Stimulated activated CD4-positive, alpha-beta T cell treated with anti-CD3 and anti-CD28 coated beads, Interleukin-12 subunit alpha, Interleukin-12 subunit beta, amount 100 ng/mL, for 48 hours (primary cell): ENCODE results near the gene ME1.
"Not testable (repeated sequence)": the region's sequence is repeated elsewhere in the genome, so short reads cannot be mapped to it uniquely, and the experiment has no call there.

Experiments used
- DNase-seq, 3 donors: peaks; one replicate each; pipeline ENCODE4 v3.0.0-alpha.2; 2020; ENCODE audit warnings: low read depth in 2 of 3, low spot score in 1 of 3

The ME1 gene

DNA sequence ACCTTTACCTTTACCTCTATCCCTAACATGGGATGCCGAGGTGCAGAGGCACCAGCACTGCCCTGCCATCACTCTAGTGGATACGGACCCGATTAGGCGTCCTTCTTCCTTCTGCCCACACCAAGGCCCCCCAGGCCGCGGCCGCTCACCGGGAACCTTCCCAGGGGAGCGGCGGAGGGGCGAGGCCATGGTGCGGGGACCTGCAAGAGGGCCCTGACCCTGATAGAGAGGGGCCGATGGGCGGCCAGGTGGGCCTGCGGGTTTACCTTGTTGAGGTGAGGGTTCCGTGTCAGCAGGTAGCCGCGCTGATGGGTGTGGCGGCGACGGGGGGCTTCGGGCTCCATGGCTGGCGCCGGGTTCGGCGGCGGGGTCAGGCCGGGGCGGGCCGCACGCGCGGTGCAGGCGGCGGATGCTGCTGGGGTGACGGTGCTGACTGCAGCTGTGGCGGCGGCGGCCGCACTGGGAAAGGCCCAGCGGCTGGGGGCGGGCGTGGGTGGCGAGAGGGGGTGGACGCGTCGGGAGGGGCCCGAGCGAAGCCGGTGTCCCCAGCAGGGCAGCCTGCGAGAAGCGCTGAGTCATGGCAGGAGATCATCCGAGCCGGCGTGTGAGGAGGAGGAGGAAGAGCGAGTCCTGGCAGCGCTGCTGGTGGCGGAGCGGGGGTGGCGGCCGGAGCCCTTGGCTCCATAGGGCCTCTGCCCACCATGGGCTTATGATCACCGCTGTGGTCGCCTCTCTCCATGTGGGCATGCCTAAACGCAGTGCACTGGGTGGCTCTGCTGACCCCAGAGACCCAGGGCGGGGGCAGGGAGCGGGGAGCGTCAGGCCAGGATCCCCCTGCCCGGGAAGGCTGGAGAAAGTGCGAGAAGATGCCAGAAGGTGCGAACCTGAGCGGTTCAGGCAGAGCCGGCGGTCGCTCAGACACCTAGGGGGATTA is at the start of gene ME1:
Gene ME1 (minus strand): TSS at position 441 of the 934 bp plus-strand sequence. CDS start 97 bp downstream, at position 344.
- peak in 2 of 3 donors; percentile 3 to 7 for DNase-seq

DNA sequence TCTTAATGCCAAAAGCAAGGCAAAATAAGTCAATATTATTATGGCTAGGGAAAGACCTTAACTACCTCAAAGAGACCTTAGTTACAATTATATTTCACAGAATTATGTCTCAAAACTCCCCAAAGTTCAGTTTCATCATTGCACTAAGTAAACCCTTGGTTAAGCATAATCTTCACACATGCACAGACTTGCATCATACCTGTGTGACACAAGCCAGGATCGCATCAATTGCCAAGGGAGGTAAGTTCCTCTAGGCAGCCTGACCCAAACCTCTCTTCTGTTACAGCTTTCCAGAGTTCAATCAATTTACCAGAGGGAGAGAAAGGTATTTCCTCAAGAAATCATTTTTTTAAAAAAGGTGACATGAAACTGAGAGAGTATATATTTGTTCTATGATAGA is 49.6 kb upstream of the ME1 start:
- no peak for DNase-seq

DNA sequence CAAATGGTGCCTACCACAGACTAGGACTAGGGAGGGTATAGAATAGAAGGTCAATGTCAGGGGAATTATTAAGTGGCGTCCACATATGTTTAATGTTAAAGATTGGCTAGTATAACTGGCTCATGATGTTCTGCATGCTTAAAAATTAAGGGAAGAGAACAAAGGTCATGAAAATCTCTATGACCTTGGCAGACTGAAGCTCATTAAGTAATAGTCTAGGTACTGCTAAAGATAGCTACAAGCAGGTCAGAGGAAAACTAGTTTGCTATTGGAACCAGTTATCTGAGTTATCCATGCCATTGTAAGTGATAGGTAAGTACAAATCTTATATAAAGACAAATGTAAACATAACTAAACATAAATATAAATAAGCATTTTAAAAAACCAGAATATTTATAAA is 48.5 kb upstream of the ME1 start:
- no peak for DNase-seq

DNA sequence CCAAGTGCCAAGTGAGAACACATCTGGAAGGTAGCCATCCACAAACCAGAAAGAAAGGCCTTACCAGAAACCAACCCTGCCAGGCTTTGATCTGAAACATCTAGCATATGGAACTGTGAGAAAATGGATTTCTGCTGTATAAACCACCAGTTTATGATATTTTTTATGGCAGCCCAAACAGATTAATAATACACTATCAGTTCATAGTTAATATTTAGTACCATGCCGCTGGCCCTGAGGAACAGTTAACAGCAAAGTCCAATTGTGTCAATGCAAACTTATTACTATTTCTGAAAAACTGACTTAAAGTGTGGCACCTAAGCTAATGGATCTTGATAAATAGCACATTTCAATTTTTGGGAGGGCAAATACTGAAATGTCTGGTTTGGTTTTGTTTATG is 46.1 kb upstream of the ME1 start:
- DNase-seq: no peak

DNA sequence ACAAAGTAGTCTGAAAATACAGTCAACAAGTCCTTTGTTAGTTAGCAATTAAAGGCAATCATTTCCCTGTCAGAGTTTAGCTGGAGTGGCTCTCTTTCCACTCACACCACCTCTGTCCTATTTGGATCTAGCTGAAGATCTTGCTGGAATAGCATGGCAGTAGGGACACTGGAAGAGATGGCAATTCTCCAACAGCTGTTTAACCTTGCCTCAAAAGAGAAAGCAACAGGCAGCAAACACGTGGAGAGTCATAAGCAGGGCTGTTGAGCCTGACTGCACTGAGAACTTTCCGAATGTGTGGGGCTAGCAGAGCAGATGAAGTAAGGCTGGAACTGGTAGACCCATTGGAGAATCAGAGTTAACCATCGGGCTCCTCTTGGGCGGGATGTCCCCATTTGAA is 43.5 kb upstream of the ME1 start:
- no peak for DNase-seq

DNA sequence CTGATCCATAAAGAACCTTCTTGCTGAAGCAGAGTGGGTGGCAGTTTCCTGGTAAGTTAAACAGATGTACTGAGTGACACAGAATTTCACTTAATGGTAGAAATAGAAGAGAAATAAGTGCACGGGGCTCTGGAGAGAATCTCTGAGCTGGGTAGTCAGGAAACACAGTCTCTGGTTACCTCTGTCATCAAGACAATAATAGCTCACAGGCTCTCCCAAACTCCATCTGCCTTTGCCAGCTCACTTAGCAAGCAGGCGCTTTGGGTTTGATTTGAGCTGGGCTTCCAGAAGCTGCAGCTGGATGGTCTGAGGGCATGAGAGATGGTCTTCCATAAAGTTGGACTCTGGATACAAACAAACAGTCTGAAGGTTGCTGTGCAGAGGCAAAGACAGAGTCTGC is 41.9 kb upstream of the ME1 start:
- no peak for DNase-seq

DNA sequence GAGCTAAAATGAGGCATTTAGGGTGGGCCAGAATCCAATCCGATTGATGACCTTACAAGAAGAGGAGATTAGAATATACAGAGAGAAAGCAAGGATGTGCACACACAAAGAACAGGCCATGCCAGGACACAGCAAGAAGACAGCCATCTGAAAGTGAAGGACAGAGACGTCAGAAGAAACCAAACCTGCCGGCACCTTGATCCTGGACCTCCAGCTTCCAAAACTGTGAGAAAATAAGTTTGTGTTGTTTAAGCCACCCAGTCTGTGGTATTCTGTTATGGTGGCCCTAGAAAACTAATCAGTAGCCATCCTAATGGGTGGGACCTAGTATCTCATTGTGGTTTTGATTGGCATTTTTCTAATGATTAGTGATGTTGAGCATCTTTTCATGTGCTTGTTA is 39.7 kb upstream of the ME1 start:
- no peak for DNase-seq

DNA sequence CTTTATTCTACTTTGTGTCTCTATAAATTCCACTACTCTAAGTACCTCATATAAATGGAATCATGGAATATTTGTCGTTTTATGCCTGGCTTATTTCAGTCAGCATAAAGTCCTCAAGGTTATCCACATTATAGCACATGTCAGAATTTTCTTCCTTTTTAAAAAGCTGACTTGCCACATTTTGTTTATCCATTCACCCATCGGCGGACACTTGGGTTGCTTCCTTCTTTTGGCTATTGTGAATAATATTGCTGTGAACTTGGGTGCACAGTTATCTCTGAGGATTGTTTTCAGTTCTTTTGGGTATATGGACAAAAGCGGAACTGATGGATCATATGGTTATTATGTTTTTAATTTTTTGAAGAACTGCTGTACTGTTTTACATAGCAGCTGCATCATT is 39.1 kb upstream of the ME1 start:
- no peak for DNase-seq

DNA sequence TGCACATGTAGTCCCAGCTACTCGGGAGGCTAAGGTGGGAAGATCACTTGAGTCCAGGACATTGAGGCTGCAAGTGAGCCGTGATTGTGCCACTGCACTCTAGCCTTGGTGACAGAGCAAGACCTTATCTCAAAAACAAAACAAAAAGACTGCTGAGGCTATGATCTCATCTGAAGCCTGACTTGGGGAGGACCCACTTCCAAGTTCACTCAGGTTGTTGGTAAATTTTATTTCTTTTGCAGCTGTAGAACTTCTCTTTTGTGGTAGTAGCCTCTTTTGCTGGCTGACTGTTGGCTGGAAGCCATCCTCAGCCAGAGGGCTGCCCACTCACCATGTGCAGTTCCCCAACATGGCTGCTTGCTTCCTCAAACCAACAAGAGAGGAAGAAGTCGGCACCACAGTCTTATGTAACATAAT is 36.8 kb upstream of the ME1 start:
- DNase-seq: no peak

DNA sequence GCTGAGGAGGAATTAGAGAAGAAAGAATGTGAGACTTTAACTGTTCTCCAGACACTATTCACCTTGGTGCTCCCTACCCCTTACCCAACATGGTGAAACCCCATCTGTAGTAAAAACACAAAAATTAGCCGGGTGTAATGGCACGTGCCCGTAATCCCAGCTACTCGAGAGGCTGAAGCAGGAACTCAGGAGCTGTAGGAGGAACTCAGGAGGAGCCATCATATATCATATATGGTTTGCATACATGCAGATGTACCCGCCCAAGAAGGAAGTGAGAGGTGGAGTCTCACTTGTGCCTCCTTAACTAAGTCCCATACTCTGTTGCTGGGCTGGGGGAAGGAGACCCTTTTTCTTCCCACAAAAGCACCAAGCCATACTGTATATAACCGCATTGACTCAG is 35.5 kb upstream of the ME1 start:
- DNase-seq: no peak

DNA sequence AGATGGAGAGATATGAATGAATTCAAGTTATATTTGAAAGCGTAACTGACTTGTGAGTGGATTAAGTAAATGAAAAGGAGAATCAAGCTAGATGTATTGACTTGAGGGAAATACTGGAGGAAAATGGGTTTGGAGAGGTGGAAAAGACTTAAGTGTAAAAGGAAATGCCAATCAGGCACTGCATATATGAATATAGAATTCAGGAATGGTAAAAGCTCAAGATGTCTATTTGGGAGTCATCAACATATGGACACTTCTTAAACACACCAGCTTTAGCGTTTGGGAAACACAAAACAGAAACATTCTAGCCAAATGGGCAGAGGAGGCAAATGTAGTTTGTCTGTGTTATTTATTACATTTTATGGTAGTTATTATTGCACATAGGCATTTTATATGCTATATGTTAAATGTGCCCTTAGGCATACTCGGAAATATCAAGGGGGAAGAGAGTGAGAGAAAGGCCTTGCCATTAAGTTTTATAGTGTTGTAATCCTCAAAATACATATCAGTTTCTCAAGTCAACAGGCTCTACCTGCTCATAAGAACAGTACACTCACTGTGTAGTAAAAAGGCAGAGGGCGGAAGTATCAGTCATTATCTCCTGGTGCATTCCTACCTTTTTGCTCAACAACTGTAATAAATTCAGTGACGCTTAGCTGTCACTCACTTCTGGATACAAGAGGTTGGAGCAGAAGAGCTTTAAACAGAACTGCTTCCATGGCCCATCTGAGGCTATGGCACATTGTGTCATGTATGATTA is 33.7 kb upstream of the ME1 start:
- DNase-seq: no peak

DNA sequence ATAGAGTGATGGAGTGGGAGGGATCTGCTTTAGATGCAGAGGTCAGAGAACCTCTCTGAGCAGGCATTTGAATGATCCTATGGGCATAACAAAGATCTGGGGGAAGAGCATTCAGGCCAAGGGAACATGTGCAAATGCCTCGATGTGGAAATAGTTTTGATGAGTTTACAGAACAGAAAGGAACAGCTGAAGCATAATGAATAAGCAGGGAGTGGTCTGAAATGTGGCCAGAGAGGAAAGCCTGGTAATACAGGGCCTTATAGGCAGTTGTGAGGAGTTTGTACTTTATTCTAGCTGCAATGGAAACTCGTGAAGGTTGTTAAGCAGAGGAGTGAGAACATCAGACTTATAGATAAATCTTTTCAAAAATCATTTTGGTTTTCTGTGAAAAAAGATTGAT is 33.0 kb upstream of the ME1 start:
- no peak for DNase-seq

DNA sequence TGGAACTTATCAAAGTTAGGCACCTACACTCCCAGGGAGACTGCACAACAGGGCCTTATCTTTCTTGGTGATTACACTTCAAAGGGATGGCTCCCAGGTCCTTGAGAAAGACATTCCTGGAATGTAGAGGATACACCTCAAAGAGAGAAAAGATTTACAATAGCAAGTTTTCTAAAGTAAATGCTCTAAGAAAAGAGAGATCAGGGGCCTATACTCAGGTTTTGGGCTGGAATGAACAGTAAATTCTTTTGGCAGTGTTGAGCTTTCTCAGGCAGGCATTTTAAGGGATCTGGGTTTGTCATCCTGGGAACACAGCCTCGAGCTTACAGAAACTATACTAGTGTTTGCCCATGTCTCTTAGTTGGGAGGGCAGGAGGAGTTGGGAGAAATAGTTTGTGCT is 31.7 kb upstream of the ME1 start:
- no peak for DNase-seq

DNA sequence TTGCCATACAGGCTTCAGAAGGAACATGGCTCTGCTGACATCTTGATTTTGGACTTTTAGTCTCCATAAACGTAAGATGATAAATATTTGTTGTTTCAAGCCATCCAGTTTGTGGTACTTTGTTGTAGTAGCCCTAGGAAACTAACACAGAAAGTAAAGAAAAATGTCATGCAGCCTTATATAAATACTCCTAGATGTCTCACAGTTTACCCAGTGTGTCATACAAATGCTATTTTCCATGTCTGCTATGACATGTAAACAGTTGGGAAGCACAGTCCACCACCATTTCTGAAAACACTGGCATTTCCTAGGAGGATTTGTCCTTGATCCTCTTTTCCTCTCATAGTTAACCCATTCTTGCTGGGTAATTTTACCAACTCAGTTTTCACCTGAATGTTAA is 30.6 kb upstream of the ME1 start:
- no peak for DNase-seq

DNA sequence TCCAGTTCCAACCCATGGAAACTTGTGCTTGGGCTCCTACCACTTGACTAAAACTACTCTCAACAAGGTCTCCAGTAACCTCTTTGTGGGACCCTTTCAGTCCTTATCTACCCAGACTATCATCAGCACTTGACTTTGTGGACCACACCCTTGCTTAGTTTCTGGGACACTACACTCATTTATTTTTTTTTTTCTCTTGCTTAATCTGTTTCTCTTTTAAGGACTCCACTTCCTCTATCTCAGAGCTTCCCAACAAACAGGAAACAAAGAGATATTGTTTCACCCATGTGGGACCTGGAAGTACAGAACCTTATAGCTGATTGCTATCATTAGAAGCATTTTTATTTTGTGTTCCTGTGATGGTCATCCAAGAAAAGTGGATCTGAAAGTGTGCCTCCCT is 28.8 kb upstream of the ME1 start:
- DNase-seq: no peak

DNA sequence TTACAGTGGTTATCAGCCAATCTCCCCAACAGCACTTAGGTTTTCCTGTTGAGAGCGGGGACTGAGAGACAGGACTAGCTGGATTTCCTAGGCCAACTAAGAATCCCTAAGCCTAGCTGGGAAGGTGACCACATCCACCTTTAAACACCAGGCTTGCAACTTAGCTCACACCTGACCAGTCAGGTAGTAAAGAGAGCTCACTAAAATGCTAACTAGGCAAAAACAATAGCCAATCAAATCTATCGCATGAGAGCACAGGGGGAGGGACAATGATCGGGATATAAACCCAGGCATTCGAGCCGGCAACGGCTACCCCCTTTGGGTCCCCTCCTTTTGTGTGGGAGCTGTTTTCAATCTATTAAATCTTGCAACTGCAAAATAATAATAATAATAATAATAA is 19.2 kb upstream of the ME1 start:
- DNase-seq: not testable (repeated sequence)

DNA sequence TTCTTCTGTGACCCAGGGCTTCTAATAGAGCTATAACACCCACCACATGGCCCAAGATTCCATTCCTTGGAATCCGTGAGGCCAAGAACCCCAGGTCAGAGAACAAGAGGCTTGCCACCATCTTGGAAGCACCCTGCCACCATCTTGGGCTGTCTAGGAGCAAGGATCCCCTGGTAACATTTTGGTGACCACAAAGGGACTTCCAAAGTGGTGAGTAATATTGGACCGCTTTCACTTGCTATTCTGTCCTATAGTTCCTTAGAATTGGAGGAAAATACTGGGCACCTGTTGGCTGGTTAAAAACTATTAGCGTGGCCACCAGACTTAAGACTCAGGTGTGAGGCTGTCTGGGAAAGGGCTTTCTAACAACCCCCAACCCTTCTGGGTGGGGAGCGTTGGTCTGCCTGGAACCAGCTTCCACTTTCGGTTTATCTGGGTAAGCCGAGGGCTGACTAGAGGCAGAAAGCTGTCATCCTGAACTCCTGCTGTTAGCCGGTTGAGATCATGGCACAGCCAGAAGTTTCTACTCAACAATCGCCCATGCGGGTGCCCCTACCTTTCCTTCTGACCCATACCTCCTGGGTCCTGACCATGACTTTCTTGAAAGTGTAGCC is 13.3 kb upstream of the ME1 start:
- DNase-seq: not testable (repeated sequence)

DNA sequence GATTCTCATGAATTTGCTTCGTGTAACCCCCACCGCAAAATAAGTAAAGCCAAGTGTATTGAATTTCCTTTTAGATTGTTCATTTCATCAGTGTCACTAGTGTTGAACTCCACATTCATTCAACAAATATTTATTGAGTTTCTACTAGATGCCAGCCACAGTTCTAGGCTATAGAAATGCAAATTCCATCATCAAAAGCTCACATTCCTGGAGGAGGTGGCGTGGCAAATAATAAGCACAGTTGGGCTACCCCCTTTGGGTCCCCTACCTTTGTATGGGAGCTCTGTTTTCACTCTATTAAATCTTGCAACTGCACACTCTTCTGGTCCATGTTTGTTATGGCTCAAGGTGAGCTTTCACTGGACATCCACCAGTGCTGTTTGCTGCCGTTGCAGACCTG is 12.7 kb upstream of the ME1 start:
- no peak for DNase-seq

DNA sequence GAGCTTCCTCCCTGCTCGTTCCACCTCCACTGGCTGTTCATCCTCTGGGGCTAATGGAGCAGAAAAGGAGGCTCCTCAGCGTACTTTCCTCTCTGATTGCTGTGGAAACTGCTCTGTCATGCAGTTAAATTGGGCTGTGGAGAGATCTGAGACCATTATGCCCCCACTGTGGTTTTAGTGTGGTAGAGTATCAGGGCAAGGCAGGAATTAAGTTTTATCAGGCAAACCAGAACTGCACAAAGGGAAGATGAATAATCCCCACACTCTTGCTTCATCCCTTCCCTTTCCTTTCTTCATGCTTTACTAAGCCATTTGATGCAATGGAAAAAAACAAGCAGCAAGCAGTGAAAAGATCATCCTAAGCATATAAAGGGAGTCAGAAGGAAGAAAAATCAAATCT is 11.9 kb upstream of the ME1 start:
- no peak for DNase-seq

DNA sequence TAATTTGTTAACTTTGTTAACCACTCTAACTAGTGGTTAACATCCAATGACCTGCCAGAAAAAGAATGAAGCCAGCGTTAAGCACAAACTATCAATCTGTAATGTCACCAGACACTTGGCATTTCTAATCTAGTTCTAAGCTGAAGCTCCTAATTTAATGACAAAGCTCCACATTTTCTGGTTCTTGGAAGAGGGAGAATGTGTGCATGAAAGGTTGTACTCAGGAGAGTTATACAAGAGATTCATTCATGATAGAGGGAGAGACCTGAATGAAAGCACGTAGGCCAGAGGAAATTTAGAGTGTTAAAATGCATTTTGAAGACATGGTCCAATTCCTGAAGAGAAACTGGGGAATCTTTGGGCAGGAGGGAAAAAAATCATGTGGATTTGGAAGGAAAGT is 8.3 kb upstream of the ME1 start:
- no peak for DNase-seq

DNA sequence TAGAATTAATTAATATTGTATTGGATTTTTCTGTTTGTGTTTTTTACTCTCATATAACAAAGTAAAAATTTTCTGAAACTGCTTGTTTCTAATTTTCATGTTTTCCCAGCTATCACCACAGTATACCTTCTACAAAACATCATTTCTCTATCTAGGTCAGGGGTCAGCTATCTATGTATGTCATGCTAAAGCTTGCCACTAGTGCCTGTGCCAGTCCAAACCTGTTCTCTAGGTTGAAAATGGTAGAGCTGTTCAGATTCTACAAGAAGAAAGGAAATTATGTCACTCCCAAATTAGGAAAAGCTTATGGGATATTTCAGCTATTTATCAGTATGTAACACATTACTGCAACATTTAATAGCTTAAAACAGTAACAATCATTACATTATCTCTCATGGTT is 5.8 kb upstream of the ME1 start:
- DNase-seq: no peak

DNA sequence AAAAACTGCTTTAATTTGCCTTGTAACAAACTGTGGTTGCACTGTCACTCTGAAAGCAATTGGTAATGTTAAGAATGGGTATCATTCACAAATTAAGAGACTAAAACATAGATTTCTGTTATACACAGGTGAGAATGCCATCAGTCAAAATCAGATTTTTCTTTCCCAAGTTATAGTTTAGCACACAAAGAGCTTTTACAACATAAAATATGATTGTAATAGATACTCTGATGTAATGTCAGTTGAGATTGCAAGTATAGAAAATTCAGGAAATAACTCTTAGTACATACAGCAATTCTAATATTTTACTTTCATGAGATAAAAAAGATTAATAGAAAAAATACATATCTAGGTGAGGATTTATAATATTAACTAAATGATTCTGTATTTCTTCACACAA is 2.3 kb upstream of the ME1 start:
- DNase-seq: no peak
